Kidney epithelial cell (primary cell): ENCODE results near the gene UXT. TPM values are rescaled to one million over a fixed set of nuclear protein-coding genes. Genes with fewer than 3 reads are reported as not detected.
A peak's percentile ranks its signal among the peaks of the same experiment; 100 is the strongest.

Experiments used
- DNase-seq: peaks from one replicate; pipeline ENCODE4 v3.0.0-alpha.2; 2010; ENCODE audit warnings: low read depth
- H3K27me3 ChIP-seq: 2 replicates; pipeline ENCODE4 v1.6.0; 2011; ENCODE audit warnings: low read length; ENCODE audit not compliant: control insufficient read depth, insufficient read depth
- H3K36me3 ChIP-seq: 2 replicates; pipeline ENCODE4 v1.5.1; 2011; ENCODE audit warnings: low read length; ENCODE audit not compliant: control insufficient read depth, insufficient read depth
- H3K4me3 ChIP-seq: 2 replicates; pipeline ENCODE4 v1.5.1; 2011; ENCODE audit warnings: low read depth, mild to moderate bottlenecking, control low read depth, low read length
- CTCF ChIP-seq: IDR thresholded peaks from 2 replicates; pipeline ENCODE4 v1.5.1; 2011; ENCODE audit warnings: mild to moderate bottlenecking, moderate library complexity, low read length, control low read depth, inconsistent platforms; ENCODE audit not compliant: insufficient read depth, poor library complexity, severe bottlenecking
- total RNA-seq: library from RNA; depleted of rRNA; stranded (reverse); fragments of >200 nt; gene quantifications from 2 replicates; pipeline ENCODE4 v1.2.3, GENCODE V29; 2015

The UXT gene
- total RNA-seq, 1 donor from 2014 or later, result 165 TPM

- peak within 1 kb of the TSS; percentile 81 for H3K4me3 ChIP-seq
- TF ChIP-seq CTCF, result no peak
- no peaks in the 10 kb centered on the region for H3K27me3 ChIP-seq
- peak; percentile 87 for DNase-seq
- H3K36me3 ChIP-seq, result peaks cover 2% of the 10 kb centered on the region
Observed at GRCh38 chrX:47650164-47651042, 8.6 kb downstream of the UXT start, which contains the start of gene ELK1. TSS of gene ELK1 (minus strand) at chrX:47650563. CDS start at chrX:47641441, 9,122 bp downstream.

DNA sequence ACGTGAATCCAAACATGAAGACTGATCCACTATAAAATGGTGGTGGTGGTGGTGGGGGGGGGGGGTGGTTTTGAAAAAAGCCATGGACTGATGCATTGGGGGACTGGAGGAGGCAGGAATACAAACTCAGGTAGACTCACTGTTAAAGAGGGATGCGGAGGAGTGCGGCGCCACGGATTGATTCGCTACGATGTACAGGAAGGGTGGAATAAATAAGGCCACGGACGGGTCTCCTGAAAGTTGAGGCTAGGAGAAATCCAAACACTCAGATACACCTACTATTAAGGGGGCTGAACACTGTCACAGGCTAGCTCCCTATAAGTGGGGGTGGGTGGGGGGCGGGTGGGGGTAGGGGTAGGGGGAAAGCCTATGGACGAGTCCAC lies 9.2 kb downstream of the UXT start:
- Histone ChIP-seq H3K36me3 (peaks cover 2% of the 10 kb centered on the region), H3K27me3 (no peaks in the 10 kb centered on the region), H3K4me3 (peak overlapping the region; percentile 81)
- no peak for DNase-seq
- TF ChIP-seq CTCF, result no peak

GRCh38 chrX:47649271-47649670 lies 9.7 kb downstream of the UXT start:
- no peak for DNase-seq
- TF ChIP-seq CTCF, result no peak
- peak overlapping the region; percentile 81 for H3K4me3 ChIP-seq
- H3K36me3 ChIP-seq, result peaks cover 2% of the 10 kb centered on the region
- no peaks in the 10 kb centered on the region for H3K27me3 ChIP-seq

- no peak for DNase-seq
- Histone ChIP-seq H3K4me3 (no peak overlapping the region), H3K36me3 (peaks cover 2% of the 10 kb centered on the region), H3K27me3 (no peaks in the 10 kb centered on the region)
- no peak for TF ChIP-seq CTCF
Observed at GRCh38 chrX:47648376-47648775, 10.6 kb downstream of the UXT start.

DNA sequence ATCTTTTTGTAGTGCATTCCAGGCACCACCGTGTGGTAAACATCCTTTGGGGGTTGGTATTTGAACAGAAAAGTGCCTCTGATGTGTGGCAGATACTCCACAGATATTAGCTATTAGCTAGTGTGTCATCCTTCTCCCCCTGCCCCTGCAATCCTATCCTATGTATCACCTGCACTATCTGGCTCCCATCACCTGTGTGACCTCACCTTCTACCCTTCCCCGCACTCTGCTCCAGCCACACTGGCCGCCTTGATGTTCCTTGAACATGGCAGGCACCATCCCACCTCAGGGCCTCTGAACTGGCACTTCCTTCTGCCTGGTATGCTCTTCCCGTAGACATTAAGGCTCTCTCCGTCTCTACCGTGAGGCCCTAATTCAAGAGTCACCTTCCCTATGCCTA lies 12.3 kb downstream of the UXT start:
- no peak overlapping the region for H3K4me3 ChIP-seq
- DNase-seq, result no peak
- H3K27me3 ChIP-seq, result no peaks in the 10 kb centered on the region
- TF ChIP-seq CTCF, result no peak
- H3K36me3 ChIP-seq, result peaks cover 2% of the 10 kb centered on the region
